NCI-H524 (cell line): Measurements from ENCODE around the gene CBX5.
"Not testable (repeated sequence)": the region's sequence is repeated elsewhere in the genome, so short reads cannot be mapped to it uniquely, and the experiment has no call there.

Experiments
- DNase-seq, 2 experiments: peaks; one replicate each; lab custom pipeline; 2025; lab: John Stamatoyannopoulos, UW

The CBX5 gene

DNA sequence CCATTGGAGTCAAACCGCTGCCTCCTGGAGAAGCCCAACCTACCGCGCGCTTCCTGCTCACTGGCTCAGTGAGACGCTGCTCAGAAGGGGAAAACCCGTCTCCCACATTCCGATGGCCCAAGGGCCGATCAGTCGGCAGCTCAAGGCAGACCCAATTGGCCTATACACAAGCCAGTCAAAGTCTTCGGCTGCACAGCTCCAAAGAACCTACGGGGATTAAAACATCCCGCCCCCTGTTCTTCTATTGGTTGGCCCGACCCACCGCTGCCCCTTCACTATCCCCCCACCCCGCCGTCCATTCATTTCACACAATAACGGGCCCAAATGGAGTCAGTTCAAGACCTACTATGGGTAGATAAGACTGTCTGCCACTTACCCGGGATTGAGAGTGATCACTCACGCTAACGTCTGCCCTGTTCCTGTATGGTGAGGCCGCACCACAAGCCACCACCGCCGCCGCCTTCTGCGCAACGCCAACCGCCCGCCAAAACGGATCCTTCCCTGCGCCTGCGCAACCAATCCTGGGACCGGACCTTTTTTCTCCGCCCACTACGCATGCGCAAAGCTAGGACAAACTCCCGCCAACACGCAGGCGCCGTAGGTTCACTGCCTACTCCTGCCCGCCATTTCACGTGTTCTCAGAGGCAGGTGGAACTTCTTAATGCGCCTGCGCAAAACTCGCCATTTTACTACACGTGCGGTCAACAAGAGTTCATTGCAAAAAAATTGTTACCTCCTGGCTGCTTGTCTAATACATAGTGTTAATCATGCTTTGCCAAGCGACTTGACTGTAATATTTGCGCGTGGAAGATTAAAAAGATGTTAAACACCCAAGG lies at the start of gene CBX5:
TSS of gene CBX5 (minus strand) at position 491 of the 836 bp plus-strand sequence. CDS start 22,472 bp downstream, outside the sequence.
- peak; percentile 98 to 99 for DNase-seq

- no peak for DNase-seq
Observed at GRCh38 chr12:54328595-54329337, 48.8 kb upstream of the CBX5 start.

GRCh38 chr12:54325442-54326109 lies 45.7 kb upstream of the CBX5 start:
- not testable (repeated sequence) for DNase-seq

DNA sequence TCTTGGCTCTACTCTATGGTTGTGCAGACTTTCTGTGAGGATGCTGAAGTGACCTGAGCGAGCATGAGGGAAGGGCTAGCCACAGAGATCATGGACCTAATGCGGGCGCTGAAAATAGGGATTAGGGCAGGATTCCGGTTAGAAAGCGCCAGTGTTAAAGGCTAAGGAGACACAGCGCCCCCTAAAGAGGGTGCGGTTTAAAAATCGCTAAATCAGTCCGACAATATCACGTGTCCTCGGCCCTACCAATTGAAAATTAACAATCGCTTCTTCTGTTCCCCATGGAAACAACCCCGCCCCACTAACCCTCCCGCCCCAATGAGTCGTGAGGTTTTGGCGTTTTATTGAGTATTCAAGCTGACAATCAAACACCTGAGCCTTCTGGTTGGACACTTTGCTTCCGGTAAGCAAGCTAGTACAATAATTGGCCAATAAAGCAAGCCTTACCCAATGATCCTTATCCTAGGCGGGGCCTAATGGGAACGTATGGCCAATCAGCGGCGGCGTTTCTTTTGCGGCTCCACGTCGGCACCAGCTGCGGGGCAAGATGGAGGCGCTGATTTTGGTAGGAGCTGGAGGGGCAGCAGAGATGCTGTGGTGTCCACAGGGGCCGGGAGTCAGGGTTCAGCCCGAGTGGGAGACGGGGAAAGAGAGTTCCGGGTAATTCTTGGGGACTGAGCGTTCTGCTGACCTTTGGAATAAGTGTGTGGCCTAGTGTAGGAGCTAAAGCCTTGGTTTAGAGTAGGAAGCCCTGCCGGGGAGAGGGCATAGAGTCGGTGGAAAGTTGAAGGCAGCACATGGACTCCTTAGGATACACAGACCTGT lies 44.9 kb upstream of the CBX5 start, which contains the start of gene COPZ1:
TSS of gene COPZ1 (plus strand) at position 515 of the 825 bp plus-strand sequence. CDS start at position 548, 33 bp downstream.
- peak; percentile 98 to 99 for DNase-seq

GRCh38 chr12:54321363-54321762 lies 41.4 kb upstream of the CBX5 start:
- DNase-seq = no peak

DNA sequence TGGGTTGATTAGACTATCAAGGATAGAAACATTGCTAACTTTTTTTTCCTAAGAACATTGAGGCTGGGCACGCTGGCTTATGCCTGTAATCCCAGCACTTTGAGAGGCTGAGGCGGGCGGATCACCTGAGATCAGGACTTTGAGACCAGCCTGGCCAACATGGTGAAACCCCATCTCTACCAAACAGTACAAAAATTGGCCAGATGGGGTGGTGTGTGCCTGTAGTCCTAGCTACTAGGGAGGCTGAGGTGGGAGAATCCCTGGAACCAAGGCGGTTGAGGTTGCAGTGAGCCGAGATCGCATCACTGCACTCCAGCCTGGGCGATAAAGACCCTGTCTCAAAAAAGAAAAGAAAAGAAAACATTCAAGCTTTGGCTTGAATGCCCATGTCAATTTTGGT lies 32.4 kb upstream of the CBX5 start:
- DNase-seq = not testable (repeated sequence)

GRCh38 chr12:54311051-54311450 lies 31.1 kb upstream of the CBX5 start:
- no peak for DNase-seq

GRCh38 chr12:54306925-54307741 lies 27.2 kb upstream of the CBX5 start:
- DNase-seq = no peak

- no peak for DNase-seq
Observed at GRCh38 chr12:54304187-54304810, 24.4 kb upstream of the CBX5 start.

DNA sequence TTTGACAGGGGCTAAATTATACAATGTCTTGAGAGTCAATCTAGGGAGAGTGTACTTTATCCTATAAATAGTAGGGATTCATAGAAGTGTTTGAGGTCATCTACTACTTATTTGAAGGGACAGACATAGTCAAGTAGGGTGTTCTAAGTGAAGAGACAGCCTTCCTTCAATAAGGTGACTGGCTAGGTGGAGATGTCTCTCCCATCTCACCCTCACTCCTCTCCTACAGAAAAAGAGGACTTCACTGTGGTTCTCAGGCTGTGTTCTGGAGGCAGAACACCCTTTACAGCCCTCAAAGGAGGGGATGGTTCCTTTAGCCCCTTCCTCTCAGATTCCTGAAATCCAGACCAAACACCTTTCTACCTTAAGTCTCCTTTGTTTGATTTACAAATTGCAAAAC lies 23.7 kb upstream of the CBX5 start:
- no peak for DNase-seq

DNA sequence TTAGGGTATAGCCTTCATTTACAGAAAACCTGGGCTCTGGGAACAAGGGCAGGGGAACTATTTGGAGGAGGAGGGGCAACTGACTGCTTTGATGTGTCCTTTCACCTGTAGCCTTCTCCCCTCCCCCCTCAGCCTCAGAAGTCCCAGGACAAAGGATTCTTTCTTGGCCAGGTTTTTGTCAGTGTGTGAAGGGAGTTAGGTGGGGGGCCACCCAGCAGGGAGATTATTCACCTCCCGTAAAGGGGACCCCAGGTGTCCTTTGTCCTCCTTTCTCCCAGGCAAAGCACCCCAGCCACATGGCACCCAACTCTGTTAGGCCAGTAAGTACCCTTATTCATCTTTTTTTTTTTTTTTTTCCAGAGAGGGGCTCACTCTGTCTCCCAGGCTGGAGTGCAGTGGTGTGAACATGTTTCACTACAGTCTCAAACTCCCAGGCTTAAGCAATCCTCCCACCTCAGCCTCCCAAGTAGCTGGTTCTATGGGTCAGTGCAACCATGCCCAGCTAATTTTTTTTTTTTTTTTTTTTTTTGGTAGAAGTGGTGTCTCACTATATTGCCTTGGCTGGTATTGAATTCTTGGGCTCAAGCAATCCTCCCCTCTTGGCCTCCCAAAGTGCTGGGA lies 21.6 kb upstream of the CBX5 start:
- no peak for DNase-seq

DNA sequence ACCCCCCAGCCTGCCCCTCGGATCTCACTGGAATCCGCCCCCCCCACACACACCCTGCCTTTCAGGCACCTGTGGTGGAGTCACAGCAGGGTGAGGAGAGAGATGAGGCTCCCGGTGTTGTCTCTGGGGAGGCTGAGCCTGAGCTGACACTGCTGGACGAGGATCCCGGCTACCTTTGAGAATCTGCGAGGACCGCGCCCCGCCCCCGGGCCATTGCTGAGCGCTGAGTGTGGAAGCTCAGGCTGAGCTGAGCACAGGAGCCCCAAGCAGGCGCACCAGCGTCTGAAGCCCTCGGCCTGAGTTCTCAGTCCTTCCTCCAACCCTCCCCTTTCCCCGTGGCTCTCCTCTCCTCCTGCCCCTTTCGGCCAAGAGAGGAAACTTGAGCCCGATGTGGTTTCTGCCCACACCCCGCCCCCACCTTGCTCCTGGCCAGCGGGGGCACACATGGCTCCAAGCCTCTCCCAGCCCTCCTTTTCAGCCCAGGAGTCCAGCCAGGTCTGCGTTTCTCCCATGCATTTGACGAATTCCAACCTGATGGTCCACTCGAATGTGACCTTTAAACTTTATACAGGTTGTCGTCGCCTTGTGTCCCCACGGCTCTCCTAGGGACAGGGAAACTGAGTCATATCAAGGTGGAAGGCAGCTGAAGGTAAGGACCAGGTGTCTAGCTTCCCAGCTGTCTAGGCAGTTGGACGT lies 21.0 kb upstream of the CBX5 start, which contains the start of gene NFE2:
TSS of gene NFE2 (minus strand) at position 284 of the 696 bp plus-strand sequence. CDS start 5,767 bp downstream, outside the sequence.
- DNase-seq = peak in 1 of 2 experiments; percentile 45

- DNase-seq = no peak
Observed at GRCh38 chr12:54300225-54300731, 20.4 kb upstream of the CBX5 start.

- no peak for DNase-seq
Observed at GRCh38 chr12:54299515-54300224, 19.7 kb upstream of the CBX5 start.

DNA sequence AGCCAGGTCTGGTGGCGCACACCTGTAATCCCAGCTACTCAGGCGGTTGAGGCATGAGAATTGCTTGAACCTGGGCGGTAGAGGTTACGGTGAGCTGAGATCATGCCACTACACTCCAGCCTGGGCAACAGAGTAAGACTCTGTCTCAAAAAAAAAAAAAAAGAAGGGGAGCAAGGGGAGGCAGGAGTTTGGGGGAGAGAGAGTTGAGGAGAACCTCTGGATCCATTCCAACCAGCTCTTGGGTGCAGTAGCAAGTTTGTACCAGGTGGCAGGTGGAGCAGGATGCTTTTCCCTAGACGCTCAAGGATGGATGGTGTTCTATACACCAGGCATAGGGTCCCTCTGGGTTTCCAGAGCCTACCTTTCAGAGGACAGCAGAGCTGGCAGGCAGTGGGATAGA lies 19.0 kb upstream of the CBX5 start:
- no peak for DNase-seq

- DNase-seq = no peak
Observed at GRCh38 chr12:54296393-54297099, 16.6 kb upstream of the CBX5 start.

GRCh38 chr12:54294953-54295566 lies 15.1 kb upstream of the CBX5 start:
- no peak for DNase-seq
